HG02642 (cell line): Measurements from ENCODE around the gene RCC2.
"Not testable (repeated sequence)": the region's sequence is repeated elsewhere in the genome, so short reads cannot be mapped to it uniquely, and the experiment has no call there.

Experiments used
- ATAC-seq: cut with Tn5 transposase; IDR thresholded peaks from one replicate; pipeline ENCODE4 v1.9.1; 2021; ENCODE audit warnings: mild to moderate bottlenecking; ENCODE audit not compliant: unreplicated experiment, poor library complexity

Gene RCC2

DNA sequence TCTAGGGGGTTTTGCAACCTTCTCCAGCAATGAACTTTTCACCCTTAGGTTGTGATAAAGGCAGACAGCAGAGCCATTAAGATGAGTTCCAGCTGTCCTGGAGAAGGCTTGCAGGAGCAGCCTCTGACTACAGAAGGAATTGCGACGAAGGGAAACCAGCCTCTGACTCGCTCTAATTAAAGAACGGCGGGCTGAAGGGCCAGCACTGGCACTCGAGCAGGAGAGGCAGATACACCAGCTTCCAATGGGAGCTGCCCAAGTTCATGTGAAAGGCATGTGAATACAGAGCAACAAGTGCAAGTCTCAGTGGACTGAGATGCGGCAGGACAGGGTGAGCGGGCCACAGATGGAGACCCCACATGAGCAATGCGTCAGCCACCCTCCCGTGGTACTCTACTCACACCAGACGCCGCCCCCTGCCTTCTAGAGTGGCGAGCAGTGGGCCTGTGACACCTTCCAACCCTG, 15.7 kb downstream of the RCC2 start:
- no peak for ATAC-seq

DNA sequence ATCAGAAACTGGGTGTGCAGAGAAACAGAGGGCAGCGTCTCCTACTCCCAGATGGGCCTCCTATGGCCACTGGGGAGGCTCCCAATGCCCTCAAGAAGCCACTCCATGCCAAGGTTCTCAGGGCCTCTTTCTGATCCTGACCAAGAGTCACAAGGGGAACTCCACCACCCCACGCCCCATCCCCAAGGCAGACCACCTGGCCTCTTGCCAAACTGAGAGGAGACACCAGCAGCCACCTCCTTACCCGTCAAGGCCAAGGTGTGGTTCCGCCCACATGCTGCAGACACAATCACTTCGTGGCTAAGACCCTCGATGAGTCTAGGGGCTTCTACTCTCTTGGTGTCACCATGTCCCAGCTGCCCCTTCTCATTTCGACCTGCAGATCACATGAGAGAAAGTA, 17.0 kb downstream of the RCC2 start:
- ATAC-seq: no peak

DNA sequence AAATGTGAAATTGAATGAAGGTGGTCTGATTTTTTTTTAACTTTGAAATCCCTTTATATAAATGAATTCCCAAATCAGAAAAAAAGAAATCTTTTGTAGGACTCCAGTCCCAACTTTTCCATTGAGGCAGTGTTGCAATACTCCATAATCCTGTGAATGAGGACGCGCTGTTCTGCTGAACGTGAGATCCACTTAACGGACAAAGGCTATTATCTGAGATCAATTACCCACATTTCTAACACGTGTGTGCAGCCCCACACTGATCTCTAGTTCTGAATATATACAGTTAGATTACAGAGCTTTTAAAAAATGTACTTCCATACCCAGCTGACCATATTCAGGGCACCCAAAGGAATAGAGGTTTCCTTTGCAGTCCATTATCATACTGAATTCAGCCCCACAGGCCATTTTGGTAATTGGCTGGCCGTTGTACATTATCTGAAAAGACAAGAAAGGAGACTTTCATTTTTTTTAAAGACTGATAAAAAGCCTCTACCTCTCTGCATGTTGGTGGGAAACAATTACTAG, 19.0 kb downstream of the RCC2 start:
- ATAC-seq: no peak

DNA sequence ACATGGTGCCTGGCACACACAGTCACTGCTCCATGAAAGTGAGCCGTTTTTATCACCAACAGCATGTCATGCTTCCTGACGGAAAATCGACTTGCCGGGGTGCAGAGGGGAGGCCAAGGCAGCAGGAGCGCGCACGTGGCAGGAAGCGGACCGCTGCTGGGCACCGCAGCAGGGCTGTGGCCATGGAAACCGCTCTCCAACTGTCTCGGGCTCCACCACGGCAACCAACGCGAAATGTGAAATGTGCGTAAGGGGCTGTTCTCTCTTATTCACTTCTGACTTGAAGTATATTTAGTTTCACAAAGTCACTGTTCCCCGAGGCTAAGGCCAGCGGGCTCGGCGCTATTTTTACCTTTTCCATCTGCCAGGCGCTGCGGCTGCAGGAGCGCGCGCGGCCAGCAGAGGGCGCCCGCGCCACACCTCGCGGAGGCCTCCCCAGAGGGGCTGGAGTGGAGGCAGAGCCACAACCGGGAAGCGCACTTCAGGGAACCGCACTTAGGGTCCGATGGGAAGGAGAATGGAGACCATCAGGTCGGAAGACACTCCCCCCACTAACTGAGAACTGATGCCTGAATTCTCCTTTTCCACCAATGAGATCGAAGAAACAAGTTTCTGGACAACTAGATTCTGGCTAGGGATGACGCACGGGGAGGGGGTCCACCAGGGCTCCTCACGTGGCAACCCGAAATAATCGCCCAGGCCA, 19.7 kb downstream of the RCC2 start:
- ATAC-seq: no peak

DNA sequence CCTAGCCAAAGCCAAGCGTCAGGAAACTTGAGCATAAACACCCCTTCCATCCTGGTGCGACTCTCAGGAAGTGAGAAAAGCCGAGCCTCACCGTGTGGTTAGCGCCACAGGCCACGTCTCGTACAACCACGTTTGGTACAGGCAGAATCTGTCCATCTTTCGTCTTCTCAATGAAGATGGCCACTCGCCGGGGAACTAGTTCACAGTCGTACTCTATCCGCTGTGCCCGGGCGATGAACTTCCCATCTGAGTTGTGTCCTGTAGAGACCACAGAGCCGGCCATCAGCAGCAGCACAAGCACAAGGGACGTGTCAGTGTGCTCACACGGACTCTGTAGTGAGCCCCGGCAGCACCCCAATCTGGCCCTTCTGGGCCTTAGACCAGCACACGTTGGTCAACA, 23.1 kb downstream of the RCC2 start:
- no peak for ATAC-seq

DNA sequence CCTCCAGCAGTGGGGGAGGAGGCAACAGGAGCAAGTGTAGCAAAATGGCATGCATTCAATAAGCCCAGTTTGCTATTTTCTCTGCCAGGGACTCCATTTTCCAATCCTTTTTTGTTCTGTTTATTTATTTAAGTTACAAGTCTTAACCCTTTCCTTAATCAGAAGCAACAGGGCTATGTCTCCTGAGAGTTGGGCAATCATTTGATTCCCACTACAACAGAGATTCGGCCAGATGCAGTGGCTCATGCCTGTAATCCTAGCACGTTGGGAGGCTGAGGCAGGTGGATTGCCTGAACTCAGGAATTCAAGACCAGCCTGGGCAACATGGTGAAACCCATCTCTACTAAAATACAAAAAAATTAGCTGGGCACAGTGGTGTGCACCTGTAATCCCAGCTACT, 25.5 kb downstream of the RCC2 start:
- ATAC-seq: no peak

DNA sequence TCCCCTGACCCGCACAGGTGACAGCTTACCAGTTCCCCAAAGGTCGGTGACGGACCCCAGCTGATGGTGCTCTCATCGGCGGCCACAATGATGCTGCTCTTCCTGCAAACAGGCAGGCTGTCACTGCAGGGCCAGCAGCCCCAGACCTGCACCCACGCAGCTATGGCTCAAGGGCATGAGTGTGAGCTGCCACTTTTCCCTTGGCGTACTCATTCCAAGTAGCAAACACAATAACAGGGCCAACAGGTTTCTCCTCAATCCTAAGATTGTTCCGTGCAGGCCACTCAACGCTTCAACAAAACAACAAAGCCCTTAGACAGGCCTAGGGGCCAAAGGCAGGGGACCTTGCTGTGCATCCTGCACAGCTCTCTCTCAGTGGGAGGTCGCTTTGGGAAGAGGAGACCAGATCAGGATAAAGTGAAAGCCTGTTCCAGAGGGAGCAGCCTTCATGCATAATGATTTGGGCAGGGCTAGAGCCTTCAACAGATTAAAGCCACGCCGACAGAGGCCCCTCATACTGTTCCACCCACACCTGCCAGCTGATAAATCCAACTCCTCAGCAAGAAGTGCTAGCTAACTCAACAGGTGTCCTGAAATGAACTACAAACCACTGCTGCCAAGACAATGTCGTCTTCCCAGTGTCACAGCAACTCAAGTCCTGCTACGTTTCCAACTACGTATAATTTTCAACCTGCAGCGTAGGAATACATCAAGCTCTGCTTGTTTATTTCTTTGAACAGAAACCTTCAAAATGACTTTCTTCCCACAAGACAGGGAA, 27.2 kb downstream of the RCC2 start:
- ATAC-seq: no peak

DNA sequence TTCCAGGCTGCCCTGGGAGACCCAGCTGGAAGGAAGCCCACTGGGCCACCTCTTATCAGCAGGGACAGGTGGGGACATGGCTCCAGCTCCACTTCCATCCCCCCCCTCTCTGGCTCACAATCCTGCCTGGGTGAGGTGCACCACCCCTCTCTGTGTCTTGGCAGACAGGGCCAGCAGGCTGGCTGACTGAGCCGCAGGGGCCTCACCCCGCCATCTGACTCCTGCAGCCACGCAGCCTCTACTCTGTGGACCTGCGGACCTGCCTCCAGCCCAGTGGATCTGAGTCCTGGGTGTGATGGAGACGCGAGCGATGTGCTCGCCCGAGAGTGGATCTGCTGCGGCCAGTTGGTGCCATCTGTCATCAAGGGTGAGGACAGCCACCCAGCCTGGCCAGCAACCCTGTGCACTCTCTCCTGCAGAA, 30.1 kb downstream of the RCC2 start:
- ATAC-seq: no peak

DNA sequence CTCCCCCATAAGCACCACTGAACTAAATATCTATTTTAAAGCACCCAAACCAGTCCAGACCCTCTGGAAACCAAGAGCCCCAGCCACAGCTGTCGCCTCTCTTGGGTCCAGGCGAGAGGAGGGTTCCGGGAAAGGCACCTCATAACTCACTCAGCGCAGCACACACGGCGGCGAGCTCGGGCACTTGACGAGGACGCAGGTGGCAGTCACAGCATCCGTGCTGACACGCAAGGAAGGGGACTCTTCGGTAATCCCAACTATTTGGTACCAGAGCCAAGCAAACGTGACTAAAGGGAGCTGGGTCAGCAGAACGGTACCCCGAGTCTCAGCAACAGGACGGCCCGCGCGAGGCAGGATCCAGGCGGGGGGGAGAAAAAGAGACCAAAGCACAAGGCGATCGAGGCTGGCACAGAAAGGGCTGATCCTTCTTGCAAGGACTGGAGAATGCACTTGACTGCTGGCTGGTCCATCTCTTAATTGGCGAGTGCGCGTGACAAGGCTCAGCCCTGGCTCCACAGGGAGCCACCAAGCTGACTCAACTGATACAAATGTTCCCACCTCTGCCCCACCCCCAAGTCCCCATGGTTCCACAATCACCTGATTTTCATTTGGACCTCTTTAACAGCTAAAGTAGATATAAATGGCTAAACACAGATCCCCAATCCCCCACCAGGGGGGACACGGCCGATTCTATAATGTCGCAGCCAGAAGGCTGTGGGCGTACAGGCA, 31.5 kb downstream of the RCC2 start:
- not testable (repeated sequence) for ATAC-seq

DNA sequence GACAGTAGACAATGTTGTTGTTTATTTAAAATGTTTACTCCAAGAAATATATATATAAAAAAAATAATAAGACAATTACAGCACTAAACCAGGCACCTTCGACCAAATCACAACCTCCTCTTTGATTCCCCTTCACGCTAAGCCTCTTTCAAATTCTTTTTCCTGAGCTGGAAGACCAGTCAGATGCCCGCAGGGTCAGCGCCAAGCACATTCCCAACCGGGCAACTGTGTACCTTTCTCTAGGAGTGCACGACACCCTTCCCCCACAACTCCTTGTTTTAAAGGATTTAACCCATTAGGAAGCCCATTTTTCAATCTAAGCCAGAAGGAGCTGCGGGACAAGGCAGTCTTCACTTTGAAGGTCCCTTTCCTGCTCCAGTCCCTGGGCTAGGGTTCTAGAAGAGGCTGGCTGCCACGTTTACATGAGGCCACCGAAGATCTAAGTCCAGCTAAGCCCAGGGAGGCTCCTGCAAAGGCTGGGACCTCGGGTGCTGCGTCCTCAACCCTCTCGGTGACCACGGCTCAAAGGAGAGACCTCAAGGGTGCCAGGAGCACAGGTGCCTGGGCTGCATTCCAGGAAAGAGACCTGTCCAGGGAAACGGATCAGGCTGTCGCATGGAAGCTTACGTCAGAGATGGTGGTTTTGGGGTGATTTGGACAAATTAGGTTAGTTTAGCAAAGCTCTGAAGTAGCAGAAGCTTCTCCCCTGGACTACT, 32.6 kb downstream of the RCC2 start:
- ATAC-seq: not testable (repeated sequence)

DNA sequence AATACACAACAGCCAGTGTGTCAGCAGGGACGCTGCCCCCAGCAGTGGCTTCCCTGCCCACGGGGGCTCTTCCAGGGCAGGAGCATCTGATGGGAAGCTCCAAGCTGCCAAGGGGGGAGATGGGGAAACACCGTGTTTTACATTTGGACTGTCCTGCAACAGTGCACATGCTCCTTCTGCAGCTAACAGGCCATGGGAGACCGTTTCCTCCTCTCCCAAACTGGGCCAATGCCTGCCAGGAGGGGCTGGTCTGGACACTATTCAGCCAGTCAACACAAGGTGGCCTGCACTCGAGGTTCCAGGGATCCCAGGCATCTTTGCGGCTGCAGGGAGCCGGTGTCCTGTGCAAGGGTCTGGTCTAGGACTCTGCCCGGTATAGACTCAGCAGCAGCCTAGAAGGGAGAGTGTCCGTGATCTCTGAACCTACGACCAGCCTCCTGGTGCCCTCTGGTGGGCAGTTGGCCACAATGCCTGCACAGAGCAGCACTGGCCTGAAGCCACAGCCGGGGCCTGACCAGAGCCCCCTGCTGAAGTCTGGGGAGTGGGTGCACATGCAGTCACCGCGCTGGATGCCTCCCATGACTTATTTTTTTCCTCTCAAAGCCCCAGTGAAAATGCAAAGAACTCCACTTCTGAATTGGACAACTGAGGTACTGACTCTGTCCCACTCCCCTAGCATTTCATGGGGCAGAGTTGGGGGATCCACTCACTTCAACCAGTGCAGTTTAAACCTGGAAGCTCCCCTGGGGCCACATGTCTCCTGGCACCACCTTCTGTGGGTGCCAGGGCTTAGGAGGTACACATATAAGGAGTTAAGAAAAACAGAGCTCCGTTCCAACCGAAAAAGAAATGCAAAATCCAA, 33.3 kb downstream of the RCC2 start:
- ATAC-seq: no peak

DNA sequence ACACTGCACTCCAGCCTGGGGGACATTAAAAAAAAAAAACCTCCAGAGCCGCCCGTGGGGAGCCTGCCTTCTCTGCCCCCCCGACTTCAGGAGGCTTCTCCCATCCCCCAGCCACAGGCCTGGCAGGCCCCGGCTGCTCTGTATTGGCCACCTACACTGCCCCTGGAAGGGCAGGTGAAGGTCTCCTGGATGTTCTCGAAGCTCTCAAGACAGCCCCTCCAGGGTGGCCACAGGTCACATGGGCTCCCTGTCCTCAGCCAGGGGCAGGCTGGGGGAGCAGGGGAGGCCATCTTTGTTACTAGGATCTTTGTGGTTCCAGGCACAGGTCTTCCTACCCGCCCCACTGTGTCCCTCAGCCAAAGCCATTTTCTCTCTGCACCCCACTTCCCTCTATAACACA, 34.7 kb downstream of the RCC2 start:
- no peak for ATAC-seq

DNA sequence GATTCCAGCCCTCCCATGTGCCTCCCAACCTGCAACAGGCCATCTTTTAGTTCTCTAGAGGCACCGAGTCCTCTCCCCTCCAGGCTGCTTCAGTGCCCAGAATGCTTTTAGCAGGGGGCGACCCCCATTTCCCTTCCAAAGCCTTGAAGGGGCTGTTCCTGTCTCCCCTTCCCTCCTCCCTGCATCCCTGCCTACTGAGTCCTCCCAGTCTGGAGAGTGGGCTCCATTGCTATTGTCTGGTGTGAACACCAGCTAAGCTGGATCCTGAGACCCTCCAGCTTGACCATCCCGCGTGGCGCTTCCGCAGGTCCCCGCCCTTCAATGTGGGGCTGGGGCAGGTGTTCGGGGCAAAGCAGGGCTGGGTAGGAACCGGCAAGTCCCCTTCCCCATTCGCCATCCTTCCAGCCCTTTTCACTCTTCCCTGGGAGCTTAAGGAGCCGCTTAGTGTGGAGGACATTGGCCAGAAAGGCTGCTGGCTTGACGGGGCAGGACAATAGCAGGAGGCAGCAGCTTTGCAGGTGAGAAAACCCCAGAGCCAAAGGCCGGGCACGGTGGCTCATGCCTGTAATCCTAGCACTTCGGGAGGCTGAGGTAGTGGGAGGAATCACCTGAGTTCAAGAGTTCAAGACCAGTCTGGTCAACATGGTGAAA, 35.3 kb downstream of the RCC2 start:
- ATAC-seq: no peak

DNA sequence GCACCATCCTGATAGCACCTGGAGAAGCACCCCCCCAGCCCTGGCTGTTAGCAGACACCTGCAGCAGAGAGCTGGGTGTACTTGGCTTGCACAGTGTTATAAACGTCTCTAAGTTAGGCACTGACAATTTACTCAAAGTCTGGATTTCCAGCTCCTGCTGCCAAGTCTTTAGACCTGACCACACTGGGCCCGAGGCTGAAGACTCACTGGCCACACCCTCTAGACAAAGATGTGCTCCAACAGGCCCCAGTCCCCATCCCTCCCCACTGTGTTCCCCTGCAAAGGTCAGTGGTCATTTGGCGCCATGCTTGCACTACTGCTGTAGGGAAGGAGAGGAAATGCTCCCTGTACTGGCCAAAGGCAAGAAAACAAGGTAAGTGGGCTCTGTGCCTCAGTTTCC, 36.4 kb downstream of the RCC2 start:
- no peak for ATAC-seq

DNA sequence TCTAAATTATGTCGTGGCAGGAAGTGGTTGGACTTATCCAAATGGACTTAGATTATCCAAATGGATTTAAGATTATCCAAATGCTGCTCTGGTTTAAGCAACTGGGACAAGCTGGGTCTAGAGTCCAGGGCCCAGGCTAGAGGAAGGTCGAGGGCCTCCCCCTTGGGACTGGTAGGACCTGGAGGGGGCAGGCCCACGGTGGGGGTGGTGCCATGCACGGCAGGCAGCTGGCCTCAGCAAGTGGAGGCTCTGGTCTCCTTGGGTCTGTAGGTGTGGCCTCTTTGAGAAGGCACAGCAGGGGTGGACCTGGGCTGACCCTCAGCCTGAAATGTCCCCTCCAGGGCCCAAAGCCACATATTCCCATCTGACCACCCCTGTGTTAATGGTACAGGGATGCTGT, 37.6 kb downstream of the RCC2 start:
- ATAC-seq: no peak

DNA sequence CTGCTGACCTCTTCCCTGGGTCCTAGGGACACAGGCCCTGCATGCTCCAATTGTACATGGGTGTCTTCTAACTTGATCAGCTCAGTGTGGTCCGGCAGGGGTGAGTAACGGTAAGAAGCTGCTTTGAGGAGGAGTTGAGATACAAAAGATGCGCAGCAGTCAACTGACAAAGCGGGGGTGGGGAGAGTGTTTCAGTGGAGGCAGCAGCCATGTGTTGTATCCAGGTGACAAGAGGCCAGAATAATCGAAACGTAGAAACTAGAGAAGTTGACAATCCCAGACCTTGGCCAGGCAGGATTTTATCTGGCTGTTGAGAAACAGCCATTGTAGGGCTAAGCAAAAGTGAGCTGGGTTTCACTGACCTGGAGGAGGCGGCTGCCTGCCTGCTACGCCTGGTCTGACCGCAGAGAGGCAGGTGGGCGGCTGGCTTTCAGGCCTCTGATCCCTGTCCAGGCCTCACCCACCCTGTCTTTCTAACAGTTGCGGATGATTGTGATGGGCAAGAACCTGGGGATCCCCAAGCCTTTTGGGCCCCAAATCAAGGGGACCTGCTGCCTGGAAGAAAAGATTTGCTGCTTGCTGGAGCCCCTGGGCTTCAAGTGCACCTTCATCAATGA, 38.6 kb downstream of the RCC2 start:
- ATAC-seq: no peak

DNA sequence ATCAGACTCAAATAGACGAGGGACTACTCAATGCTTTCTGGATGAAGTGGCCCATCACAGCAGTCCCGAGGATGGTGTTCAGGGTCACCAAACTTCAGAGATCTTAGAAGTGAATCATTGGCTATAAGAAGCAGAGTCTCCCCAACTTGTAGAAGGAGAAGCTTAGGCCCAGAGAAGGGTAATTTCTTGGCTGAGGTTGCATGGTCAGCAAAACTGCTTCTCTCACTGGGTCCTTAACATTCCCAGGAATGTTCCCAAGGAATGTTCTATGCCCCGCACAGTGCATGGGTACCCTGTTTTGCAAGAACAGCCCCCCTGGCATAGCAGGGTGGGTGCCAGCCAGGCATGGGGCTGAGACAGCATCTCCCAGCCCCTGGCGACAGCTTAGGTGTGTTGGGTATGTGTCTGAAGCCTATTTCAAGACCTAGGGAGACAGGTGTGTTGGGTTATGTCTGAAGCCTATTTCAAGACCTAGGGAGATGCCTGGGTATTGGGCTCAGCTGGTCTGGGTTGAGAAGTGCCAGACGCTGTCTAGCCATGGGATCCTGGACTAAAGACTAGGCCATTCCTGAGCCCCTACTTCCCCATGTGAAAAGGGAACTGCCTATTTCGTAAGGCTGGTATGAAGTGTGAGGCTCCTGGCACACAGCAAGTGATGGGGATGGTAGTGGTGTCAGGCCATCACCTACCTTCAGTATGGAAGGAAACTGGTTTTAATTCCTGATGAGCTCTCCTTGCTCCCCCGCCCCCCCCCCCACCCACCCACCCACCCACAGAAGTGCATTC, 41.4 kb downstream of the RCC2 start:
- ATAC-seq: no peak

DNA sequence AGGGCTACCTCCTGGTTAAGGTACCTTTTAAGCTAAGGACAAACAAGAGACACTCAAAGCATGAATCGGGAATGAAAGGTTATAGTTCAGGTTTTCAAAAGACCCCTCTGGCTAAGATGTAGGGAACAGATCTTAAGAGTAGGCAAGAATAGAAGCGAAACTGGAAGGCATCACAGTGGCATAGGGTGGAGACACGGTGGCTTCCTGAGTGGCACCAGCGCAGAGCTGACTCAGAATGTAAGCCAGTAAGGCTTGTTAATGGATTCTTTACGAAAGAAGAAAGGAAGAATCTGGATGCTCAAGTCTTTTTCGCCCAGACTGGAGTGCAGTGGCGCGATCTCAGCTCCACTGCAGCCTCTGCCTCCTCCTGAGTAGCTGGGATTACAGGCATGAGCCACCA, 46.2 kb downstream of the RCC2 start:
- ATAC-seq: no peak
